Lower leg skin (tissue), 3 donors: ENCODE measurements around the gene MRM2.

ENCODE experiments used
- CTCF ChIP-seq, 3 donors: fragments of 450-650 bp; IDR thresholded peaks; one replicate each; pipeline ENCODE4 v1.5.1; 2016; ENCODE audit warnings: antibody characterized with exemption in 3 of 3, mild to moderate bottlenecking in 3 of 3, moderate library complexity in 2 of 3
- POLR2A ChIP-seq, 2 donors: fragments of 450-650 bp; IDR thresholded peaks; one replicate each; pipeline ENCODE4 v1.6.1; 2016 to 2017; ENCODE audit warnings: antibody characterized with exemption in 2 of 2, mild to moderate bottlenecking in 1 of 2, moderate library complexity in 1 of 2

GRCh38 chr7:2251841-2252771, 10.1 kb upstream of the MRM2 start:
- TF ChIP-seq CTCF (IDR thresholded peaks at IDR 0.05) (no peak), POLR2A (IDR thresholded peaks at IDR 0.05) (no peak)
